Left ventricle myocardium superior (tissue), 1 donor: ENCODE measurements around the gene C10orf71. TPM values are rescaled to one million over a fixed set of nuclear protein-coding genes. Genes with fewer than 3 reads are reported as not detected.

ENCODE experiments used
- ATAC-seq: fragments of 200-7000 bp; cut with Tn5 transposase; one replicate; pipeline ENCODE4 v1.9.1; 2020; ENCODE audit warnings: mild to moderate bottlenecking, moderate library complexity
- DNase-seq: peaks from one replicate; pipeline ENCODE4 v3.0.0-alpha.2; 2020
- intact Hi-C: fragments of 100-400 bp; cut with micrococcal nuclease; formaldehyde crosslinking; loops from one replicate; pipeline ENCODE4 v1.11.0; 2022
- long read RNA-seq: library from polyadenylated mRNA; unstranded; transcript quantifications from one replicate; pipeline ENCODE4 v2.0.0, GENCODE V29; 2021
- total RNA-seq: library from RNA; stranded (reverse); fragmentation: NEBNext Ultra II Directional; extraction: Animal tissue kit (Norgen Biotek cat#: 25700); gene quantifications from one replicate; pipeline ENCODE4 v1.2.1, GENCODE V29; 2021
- donor health status: DM: no; HTN: yes; CAD: no; lungs with severe emphysema.

Gene C10orf71, protein sequence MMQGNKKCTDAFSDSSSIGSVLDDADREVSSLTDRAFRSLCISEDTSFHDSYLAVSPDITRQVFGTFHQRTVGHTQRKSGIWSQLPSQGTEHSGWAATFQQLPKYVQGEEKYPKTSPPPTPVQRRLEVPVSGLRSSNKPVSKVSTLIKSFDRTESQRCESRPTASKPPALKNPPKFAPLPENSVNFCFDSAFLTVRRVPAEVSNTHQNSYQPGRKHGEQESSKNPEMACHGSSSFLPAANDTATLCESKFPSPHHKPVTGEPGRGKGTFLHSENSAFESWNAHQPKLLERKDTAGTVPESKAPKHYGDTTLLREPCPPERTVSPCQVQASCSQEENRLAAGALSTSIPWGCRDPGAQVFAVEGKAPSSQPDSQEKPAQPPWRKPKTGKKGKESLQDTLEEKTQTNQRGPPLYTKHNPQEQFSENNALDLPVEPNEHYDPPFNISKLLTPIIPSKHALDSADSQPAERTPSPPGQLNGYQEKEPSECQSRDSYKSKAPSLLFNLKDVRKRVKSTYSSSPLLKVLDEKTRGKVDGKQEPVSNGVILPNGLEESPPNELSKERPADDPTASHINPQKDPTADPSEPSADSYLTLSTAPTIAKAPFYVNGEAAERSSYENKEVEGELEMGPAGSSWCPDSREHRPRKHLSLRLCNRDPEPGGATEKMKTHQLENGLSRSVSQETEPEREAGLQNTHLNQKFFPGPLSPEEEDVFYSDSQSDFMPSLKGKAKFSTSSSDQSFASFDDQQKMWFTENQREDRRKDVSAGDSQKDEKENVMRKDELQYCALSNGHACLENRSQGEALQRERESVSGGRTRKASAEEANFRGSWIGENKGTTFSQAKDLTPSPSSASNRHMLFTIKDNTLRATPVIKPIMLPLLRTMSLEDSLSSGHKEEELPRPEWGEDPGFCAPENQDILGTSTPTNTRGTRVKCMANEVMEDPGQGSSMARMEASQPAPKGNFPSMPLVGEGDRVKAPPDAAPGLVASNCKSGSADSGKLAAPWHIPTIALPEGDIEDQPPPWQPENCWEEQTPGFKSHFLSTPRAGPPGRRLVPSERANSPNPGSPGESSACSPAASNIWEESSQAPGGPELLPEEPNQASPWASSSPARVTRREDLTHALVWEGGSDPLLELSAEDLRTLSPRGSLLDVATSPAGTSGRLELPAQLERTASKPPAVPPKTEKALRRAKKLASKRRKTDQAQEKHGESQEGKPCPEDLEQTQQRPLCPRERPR (N-terminal part only)
- 126 TPM for total RNA-seq
- long read RNA-seq, full-length matches to known transcripts = 3 of 41 reads
- long read RNA-seq, partial matches to known transcripts = 4 of 41 reads
- long read RNA-seq, other reads (novel, unspliced or antisense) = 34 of 41 reads

DNA sequence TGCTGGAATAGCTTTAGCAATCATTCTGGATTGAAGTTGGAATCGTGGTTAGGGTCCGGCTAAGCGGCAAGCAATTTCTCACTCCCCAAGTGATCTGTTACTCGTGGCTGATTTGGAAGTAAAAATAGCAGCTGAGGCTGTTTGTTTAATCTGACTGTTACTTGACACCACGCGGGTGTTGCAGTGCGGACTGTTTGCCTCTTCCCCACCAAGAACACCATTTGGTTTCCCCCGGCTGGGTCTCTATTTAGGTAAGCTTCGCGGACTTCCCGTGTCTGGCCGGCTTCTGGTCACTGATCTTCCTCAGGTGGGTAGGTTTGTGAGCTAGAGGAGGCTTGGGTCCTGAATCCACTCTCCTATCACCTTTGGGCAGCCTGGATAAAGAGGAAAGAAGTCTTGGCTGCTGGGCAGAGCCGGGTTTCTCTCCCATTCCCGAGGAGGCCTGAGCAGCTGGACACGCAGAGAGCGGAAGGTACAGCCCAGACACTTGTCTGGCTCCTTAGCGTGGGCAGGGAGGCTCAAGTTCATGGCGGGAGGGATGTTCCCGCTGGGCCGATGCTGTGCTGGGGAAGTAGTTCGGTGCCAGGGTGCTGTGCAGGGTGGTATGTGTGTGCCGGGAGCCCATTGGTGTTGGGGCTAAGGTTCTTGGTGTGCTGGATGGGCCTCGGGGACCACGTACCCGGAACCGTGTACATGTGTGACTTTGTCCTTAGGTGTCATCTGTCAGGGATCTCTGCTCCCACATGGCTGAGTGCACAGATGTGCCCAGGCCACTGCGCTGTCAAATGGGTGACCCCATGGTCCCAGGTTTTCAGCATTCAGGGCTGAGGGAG is at the start of gene C10orf71:
C10orf71 (plus strand) TSS at position 188 of the 833 bp plus-strand sequence. CDS start 23,376 bp downstream, outside the sequence.
- DNase-seq (peak; percentile 50), ATAC-seq (peak; percentile 58)
- intact Hi-C loops = no loop called here

DNA sequence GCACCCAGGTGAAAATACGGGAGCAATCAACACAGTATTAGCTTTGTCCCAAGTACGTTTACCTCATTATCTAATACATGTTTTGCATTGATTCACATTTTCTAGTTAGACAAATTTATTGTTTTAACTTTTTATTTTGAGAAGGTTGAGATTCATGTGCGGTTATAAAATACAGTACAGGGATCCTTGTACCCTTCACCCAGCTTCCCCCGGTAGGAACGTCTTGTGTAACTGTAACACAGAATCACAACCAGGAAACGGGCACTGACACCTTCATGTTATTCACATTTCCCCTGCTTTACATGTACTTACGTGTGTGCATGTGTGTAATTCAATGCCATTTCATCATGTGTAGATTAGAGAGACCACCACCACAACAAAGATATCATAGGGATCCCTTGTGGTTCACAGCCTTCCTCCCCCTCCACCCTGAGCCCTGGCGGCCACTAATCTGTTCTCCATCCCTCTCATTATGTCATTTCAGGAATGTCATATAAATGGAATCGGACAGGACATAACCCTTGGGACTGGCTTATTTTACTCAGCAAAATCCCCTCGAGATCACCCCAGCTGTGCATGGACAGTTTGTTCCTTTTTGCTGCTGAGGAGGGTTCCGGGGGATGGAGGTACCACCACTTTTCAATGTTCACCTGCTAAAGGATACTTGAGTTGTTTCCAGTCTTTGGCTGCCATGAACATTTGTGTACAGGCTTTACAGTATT is 46.5 kb upstream of the C10orf71 start:
- DNase-seq (no peak), ATAC-seq (peak; percentile 69)
- intact Hi-C loops = no loop called here

DNA sequence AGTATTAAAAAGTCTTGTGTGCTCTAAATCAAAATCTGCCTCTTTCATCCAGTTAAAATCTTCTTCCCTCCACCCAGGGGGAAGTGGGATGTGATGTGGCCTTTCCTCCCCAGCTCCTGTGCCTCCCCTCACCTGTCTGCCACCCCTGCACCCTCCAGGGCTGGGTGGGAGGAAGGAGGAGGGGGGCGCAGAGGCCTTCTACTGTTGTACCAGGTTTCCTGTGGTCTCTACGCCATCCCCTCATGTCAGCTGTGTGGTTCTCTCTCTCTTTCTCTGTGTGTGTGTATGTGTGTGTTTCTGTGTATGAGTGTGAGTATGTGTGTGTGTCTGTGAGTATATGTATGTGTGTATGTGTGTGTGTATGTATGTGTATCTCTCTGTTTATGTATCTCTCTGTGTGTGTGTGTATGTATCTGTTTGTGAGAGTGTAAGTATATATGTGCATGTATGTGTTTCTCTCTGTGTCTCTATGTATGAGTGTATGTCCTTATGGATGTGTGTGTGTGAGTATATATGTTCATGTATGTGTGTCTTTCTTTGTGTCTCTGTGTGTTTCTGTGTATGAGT is 45.5 kb upstream of the C10orf71 start:
- intact Hi-C loops = no loop called here
- no peak for DNase-seq
- ATAC-seq = no peak

DNA sequence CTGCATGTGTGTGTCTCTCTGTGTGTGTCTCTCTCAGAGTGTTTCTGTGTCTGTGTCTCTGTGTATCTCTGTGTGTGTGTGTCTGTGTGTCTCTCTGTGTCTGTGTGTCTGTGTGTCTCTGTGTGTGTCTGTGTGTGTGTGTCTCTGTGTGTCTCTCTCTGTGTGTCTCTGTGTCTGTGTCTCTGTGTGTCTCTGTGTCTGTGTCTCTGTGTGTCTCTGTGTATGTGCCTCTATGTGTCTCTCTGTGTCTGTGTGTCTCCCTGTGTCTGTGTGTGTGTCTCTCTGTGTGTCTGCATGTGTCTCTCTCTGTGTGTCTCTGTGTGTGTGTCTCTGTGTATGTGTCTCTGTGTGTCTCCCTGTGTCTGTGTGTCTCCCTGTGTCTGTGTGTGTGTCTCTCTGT is 44.8 kb upstream of the C10orf71 start:
- ATAC-seq (no peak), DNase-seq (no peak)
- intact Hi-C loops = no loop called here

DNA sequence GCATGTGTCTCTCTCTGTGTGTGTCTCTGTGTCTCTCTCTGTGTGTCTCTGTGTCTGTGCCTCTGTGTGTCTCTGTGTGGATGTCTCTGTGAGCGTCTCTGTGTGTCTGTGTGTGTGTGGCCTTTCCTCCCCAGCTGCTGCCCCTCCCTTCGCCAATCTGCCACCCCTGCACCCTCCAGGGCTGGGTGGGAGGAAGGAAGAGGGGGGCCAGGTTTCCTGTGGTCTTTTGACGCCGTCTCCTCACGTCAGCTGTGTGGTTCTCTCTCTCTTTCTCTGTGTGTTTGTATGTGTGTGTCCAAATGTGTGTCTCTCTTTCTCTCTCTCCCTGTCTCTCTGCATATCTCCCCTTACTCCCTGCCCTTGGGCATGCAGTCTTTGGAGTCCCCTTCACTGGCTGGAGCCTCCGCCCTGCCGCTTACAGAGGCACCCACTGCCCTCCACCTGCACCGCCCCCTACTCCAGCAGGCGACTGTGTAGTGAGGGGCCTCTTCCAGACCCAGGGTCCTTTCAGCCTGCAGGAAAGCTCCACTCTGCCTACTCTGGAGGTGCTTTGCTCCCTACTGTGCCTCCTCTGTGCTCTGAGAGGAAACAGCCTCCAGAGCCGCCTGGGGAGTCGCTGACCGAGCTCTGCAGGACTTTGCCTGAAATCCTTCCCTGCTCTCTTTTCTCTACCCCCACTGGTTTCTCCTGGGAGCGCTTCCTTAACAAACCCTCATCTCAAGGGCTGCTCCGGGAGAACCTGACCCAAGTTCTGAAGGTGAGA is 44.2 kb upstream of the C10orf71 start:
- no peak for DNase-seq
- peak; percentile 22 for ATAC-seq
- intact Hi-C loops = no loop called here

DNA sequence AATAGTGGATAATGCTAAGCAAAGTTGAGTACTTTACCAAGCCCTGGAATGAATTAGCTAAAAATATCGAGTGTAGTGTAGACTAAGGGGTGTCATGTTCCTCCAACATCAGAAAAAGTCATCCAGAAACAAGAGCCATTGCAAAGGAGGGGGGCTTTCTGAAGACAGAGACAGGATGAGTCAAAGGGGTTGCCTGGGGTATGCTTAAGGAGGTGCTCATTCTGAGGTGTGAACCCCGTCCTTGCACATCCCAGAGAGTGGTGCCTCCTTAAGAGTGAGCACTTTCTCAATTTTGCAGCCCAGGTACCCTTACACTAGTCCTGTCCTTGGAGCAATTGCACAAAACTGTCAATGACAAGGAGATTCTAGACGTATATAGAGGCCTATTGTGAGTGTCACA is 43.1 kb upstream of the C10orf71 start:
- DNase-seq (no peak), ATAC-seq (no peak)
- intact Hi-C loops = no loop called here

DNA sequence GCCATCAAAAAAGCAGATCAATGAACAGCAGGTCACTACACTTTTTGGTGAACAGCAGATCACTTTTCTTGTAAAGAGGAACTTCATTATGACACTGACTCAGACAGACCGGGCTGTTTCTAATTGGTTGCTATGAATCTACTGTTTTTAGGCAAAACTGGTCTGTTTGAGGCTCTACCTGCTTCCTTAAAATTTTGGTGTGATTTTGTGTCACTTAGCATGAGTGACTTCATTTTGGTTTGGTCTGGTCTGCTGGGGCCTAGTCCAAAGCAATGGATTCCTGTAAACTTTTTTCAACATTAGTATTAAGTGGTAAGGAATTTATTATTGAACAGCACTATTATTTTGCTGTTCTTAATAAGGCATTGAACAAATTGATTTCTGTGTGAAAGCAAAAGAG is 41.8 kb upstream of the C10orf71 start:
- intact Hi-C loops = no loop called here
- ATAC-seq (no peak), DNase-seq (no peak)

DNA sequence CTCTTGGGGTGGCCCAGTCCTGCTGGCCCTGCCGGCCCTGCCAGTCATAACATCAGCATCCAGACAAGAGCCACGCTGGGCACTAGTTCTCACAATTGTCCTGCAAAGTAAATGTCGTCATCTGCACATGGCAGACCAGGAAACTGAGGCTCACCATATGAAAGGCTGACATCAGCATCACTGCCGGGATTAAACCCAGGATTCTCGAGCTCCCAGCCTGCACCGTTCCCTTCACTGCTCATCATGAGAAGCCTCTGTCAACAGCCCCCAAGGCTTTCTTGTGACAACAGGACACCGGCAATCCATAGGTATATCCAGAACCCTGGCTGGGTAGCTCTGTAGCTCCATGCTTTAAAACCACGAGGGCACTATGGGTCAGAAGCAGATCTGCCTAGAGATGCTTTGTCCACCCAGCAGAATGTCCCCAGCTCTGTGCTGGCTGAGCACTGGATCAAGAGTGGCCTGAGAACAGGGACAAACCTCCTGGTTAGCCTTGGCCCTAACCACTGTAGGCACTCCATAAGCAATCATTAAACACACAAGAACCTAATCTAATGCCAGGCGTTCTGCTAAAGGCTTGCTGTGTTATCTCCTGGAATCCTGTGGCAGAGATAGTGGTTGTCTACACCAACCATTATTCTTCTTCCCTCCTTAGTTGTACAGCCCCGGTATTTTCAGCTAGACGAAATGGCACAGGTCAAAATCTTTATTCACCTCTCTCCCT is 41.2 kb upstream of the C10orf71 start:
- ATAC-seq (no peak), DNase-seq (no peak)
- intact Hi-C loops = no loop called here

DNA sequence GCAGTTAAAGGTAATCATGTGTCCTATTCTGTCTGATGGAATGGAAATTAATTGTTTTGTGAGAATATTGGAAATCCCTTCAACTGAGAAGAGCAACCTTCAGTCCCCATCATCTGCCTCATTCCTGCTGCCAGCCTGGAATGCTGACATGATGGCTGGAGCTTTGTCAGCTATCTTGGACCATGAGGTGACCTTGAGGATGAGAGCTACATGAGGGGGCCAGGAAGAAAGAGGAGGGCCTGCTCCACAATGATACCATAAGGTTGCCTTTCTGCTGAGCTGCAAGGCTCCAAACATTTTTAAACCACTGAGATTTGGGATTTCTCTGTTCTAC is 40.7 kb upstream of the C10orf71 start:
- DNase-seq = no peak
- ATAC-seq = no peak
- intact Hi-C loops = no loop called here

DNA sequence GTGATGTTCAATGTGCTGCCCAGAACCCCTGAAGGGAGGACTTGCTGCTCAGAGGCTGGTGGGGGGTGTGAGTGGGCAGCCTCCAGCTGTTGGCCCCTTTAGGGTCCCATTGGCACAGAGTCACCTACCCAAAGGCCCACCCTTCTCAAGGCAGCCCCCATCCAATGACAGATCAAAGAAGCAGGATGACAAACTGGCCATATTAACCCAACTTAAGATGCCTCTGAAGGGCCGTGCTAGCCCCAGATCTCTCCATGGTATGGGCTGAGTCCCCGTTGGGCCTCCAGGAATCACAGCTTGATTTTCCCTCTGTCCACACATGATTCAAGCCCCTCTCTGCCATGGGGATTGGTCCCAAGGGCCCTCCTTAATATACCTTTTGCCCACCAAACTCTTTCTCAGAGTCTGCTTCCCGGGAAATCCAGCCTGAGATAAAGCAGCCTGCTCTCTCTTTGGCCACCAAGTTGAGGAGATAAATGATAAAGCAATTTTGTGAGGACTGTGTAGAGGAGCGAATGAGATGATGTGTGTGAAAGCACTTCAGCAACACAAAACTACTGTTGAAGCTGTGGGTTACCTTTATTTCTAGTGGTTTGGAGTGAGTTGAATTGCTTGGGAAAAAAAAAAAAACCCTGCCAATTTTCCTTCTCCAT is 38.2 kb upstream of the C10orf71 start:
- no peak for ATAC-seq
- DNase-seq = no peak
- intact Hi-C loops = no loop called here

DNA sequence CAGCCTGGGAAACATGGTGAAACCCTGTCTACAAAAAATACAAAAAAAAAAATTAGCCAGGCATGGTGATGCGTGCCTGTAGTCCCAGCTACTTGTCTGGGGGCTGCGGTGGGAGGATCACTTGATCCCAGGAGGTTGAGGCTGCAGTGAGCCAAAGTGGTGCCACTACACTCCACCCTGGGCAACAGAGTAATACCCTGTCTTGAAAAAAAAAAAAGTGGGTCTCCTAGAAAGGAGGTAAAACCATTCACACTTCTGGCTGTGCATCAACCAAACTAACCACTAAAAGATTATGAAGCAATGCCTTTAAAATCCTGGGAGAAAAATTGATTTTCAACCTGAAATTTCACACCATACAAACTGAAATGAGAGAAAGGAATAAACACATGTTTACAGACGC is 35.4 kb upstream of the C10orf71 start:
- ATAC-seq (no peak), DNase-seq (no peak)
- intact Hi-C loops = no loop called here

DNA sequence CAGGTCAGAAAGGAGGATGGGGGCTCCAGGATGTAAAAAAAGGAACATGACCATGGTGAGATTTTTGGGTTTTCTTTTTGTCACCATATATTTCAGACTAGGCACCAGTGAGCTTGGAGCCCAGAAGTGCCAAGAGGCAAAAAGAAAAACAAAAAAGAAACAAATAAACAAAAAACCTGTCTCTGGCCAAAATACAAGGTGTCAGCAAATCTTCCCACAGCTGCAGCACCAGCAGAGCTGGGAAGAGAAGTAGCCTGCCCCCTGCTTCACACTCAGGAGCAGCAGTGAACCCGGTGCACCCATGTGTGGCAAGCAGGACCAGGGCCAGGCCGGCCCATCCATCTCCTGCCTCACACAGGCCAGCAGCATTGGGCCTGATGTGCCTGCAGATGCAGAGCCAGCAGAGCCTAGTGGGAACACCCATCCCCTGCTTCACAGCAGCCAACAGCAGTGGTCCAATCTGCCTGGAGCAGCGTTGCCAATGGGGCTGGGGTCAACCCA is 34.7 kb upstream of the C10orf71 start:
- ATAC-seq (no peak), DNase-seq (no peak)
- intact Hi-C loops = no loop called here

DNA sequence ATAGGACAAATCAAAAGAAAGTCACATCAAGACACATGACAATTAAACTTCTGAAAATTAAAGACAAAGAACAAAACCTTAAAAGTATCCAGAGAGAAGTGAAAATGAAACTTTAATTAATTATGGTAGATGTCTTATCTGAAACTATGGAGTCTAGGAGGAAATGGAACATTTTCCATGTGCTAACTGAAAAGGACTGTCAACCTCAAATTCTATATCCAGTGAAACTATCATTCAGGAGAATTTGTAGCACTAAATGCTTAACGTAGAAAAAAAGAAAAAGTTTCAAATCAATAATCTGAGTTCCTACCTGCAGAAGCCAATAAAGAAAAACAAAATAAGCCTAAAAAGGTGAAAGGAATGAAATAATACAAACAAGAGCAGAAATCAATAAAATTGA is 33.1 kb upstream of the C10orf71 start:
- intact Hi-C loops = no loop called here
- DNase-seq (no peak), ATAC-seq (no peak)

DNA sequence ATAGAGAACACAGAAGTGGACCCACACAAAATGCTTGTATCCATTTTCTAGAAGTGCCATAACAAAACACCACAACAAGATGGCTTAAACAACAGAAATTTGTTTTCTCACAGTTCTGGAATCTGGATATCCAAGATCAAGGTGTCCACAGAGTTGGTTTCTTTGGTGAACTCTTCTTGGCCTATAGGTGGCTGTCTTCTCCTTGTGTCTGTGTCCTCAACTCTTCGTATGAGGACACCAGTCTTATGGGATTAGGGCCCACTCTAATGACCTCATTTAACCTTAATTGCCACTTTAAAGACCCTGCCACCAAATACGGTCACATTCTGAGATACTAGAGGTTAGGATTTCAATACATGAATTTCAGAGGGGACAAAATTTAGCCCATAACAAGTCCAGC is 30.8 kb upstream of the C10orf71 start:
- intact Hi-C loops = no loop called here
- no peak for DNase-seq
- no peak for ATAC-seq

DNA sequence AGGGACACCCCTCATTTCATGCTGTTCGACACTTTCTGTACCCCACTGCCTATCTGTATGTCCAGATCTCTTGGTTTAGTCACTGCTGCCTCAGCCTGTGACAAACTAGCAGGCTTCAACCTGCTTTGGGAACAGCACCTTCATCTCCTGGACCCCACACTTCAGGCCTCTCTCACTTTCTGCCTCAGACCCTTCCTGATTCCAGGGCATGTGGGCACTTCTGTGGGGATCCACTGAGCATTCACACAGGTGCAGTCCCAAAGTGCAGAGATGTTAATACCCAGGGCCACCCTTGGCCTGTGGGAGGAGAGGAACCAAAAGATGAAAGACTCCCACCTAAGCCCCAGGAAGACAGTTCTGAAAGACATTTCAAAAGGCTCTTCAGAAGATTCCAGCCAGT is 29.4 kb upstream of the C10orf71 start:
- ATAC-seq (no peak), DNase-seq (no peak)
- intact Hi-C loops = no loop called here

DNA sequence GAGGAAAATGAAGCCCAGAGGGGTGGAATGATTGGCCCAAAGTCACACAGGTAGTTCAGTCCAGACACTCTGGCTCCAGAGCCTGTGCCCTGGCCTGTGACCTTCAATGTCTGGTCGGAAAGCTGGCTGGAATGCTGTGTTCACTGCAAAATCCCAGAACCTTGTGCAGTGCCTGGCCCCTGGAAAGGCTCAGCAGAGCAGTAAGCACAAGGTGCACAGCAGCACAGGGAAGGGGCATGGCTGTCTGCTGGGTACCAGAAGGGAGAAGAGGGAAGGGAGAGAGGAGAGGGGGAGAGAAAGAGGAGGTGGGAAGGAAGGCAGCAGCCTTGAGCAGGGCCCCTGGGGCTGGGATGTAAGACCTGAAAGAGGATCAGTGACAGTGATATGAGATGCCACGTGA is 28.4 kb upstream of the C10orf71 start:
- ATAC-seq = no peak
- intact Hi-C loops = no loop called here
- no peak for DNase-seq
